Endothelial cell of umbilical vein (primary cell): ENCODE results near the gene CHRNA3. TPM values are rescaled to one million over a fixed set of nuclear protein-coding genes. Genes with fewer than 3 reads are reported as not detected.

Experiments used
- BruUV-seq: library from RNA; stranded (reverse); fragments of 400-500 nt; replicated peaks from 2 replicates; lab custom pipeline; 2021; lab: Mats Ljungman, UMichigan
- CTCF ChIA-PET: fragments of 300-600, 350-600 bp; sonication (Branson Sonifier 250); formaldehyde crosslinking; loops from one replicate; lab custom pipeline; 2021; ENCODE audit warnings: antibody characterized with exemption, inconsistent platforms; lab: Charles Lee
- POLR2A ChIA-PET: fragments of 300-600, 350-600 bp; sonication (Branson Sonifier 250); formaldehyde crosslinking; loops from one replicate; lab custom pipeline; 2021; ENCODE audit warnings: antibody characterized with exemption, inconsistent platforms; lab: Charles Lee
- DNase-seq: peaks from one replicate; pipeline ENCODE4 v3.0.0-alpha.2; 2011; ENCODE audit warnings: low read depth, low spot score
- FAIRE-seq: peaks from 2 replicates; lab custom pipeline; 2011; peaks lifted over from hg19 to GRCh38; lab: Jason Lieb, UNC
- H2AFZ ChIP-seq: 2 replicates; pipeline ENCODE4 v1.6.0; 2012; ENCODE audit warnings: low read depth, low read length, control low read depth, inconsistent platforms
- H3K27ac ChIP-seq: 2 replicates; pipeline ENCODE4 v1.5.1; 2011; ENCODE audit warnings: low read depth, mild to moderate bottlenecking, control low read depth, low read length, moderate library complexity; ENCODE audit not compliant: insufficient read depth
- H3K27me3 ChIP-seq, 2 experiments: 2 replicates each; pipeline versions ENCODE4 v1.6.0 to v1.6.1; 2011; ENCODE audit warnings: low read length in 2 of 2, mixed read lengths in 1 of 2; ENCODE audit not compliant: control insufficient read depth in 2 of 2, insufficient read depth in 2 of 2
- H3K36me3 ChIP-seq, 2 experiments: 2 replicates in 1 of 2; 3 replicates in 1 of 2; pipeline ENCODE4 v1.5.1; 2011; ENCODE audit warnings: low read length in 2 of 2, mild to moderate bottlenecking in 1 of 2, moderate library complexity in 1 of 2; ENCODE audit not compliant: control insufficient read depth in 2 of 2, insufficient read depth in 2 of 2; ENCODE audit errors: extremely low read depth in 1 of 2
- H3K4me1 ChIP-seq: 3 replicates; pipeline ENCODE4 v1.5.1; 2011; ENCODE audit warnings: mild to moderate bottlenecking, low read length; ENCODE audit not compliant: control insufficient read depth, insufficient read depth; ENCODE audit errors: extremely low read depth
- H3K4me2 ChIP-seq: 2 replicates; pipeline ENCODE4 v1.6.1; 2011; ENCODE audit warnings: low read length, control low read depth, mixed read lengths; ENCODE audit not compliant: insufficient read depth
- H3K4me3 ChIP-seq, 3 experiments: fragments of 200-600 bp in 1 of 3; sonication (generic), shearing (Covaris generic) in 1 of 3; replicated peaks in 1 of 3; 2 replicates each; pipeline ENCODE4 v1.5.1; 2011 to 2016; ENCODE audit warnings: control low read depth in 3 of 3, low read length in 3 of 3, mild to moderate bottlenecking in 2 of 3, inconsistent platforms in 1 of 3, low read depth in 1 of 3, moderate library complexity in 1 of 3; ENCODE audit not compliant: insufficient read depth in 1 of 3
- H3K79me2 ChIP-seq: 2 replicates; pipeline ENCODE4 v1.6.0; 2012; ENCODE audit warnings: low read length, inconsistent platforms; ENCODE audit not compliant: control insufficient read depth, insufficient read depth
- H3K9ac ChIP-seq: replicated peaks from 2 replicates; pipeline ENCODE3; 2011; ENCODE audit warnings: low read length, control low read depth; ENCODE audit not compliant: insufficient read depth; ENCODE audit errors: extremely low read depth
- H3K9me1 ChIP-seq: replicated peaks from 3 replicates; pipeline ENCODE4 v1.6.0; 2011; ENCODE audit warnings: mild to moderate bottlenecking, low read length; ENCODE audit not compliant: control insufficient read depth, insufficient read depth; ENCODE audit errors: extremely low read depth
- H3K9me3 ChIP-seq: replicated peaks from 2 replicates; pipeline ENCODE4 v1.5.1; 2012; ENCODE audit warnings: low read length, inconsistent platforms; ENCODE audit not compliant: control insufficient read depth, insufficient read depth
- H4K20me1 ChIP-seq: replicated peaks from 2 replicates; pipeline ENCODE3; 2011; ENCODE audit warnings: mild to moderate bottlenecking, low read length; ENCODE audit not compliant: control insufficient read depth, insufficient read depth; ENCODE audit errors: extremely low read depth
- EZH2 ChIP-seq: IDR thresholded peaks from 2 replicates; pipeline ENCODE4 v1.6.1; 2012; ENCODE audit warnings: borderline replicate concordance, low read depth, mild to moderate bottlenecking, moderate library complexity, low read length, inconsistent platforms; ENCODE audit not compliant: severe bottlenecking
- FOS ChIP-seq: IDR thresholded peaks from 2 replicates; pipeline ENCODE4 v1.6.1; 2011; ENCODE audit warnings: mild to moderate bottlenecking, low read length, moderate library complexity, borderline replicate concordance; ENCODE audit not compliant: insufficient read depth
- GATA2 ChIP-seq: IDR thresholded peaks from 2 replicates; pipeline ENCODE4 v1.7.0; 2011; ENCODE audit warnings: low read depth, mild to moderate bottlenecking, moderate library complexity, mixed read lengths, low read length; ENCODE audit not compliant: insufficient read length, insufficient read depth
- JUN ChIP-seq: IDR thresholded peaks from 2 replicates; pipeline ENCODE4 v1.6.1; 2011; ENCODE audit warnings: borderline replicate concordance, low read depth; ENCODE audit not compliant: insufficient read length, insufficient read depth
- MYC ChIP-seq: IDR thresholded peaks from one replicate; pipeline ENCODE4 v1.6.1; 2011; ENCODE audit warnings: mild to moderate bottlenecking, low read depth, low read length
- POLR2A ChIP-seq: IDR thresholded peaks from 2 replicates; pipeline ENCODE4 v1.6.1; 2012; ENCODE audit warnings: low read depth, mild to moderate bottlenecking, control low read depth, low read length
- POLR2AphosphoS5 ChIP-seq: IDR thresholded peaks from 2 replicates; pipeline ENCODE4 v1.6.1; 2012; ENCODE audit warnings: low read depth, mild to moderate bottlenecking, control low read depth, low read length, moderate library complexity; ENCODE audit not compliant: insufficient read depth
- dilution Hi-C: fragments of 300-500 bp; cut with MboI; formaldehyde crosslinking; loops from one replicate; pipeline ENCODE4 v1.15.0; 2019; ENCODE audit warnings: low sequenced_read_pairs; ENCODE audit not compliant: extremely low pct_ligation_motif_present
- intact Hi-C: fragments of 100-400 bp; cut with micrococcal nuclease; formaldehyde crosslinking; loops from one replicate; pipeline ENCODE4 v1.10.0; 2022
- polyA plus RNA-seq, 4 experiments: library from polyadenylated mRNA; depleted of rRNA in 3 of 4; stranded (reverse) in 3 of 4; unstranded in 1 of 4; fragments of >200 nt; gene quantifications; 2 replicates each; pipeline versions ENCODE4 v1.2.1 to v1.2.3, GENCODE V29; 2011 to 2012; ENCODE audit warnings: missing spikeins in 1 of 4
- total RNA-seq: library from RNA; stranded (reverse); gene quantifications from 2 replicates; pipeline ENCODE4 v1.2.3, GENCODE V29; 2021
- TF ChIP-seq, protein P1 (sequence below): IDR thresholded peaks from 2 replicates; pipeline ENCODE4 v1.6.1; 2011; ENCODE audit not compliant: insufficient read depth, insufficient read length
- TF ChIP-seq, protein P2 (sequence below), 2 donors: IDR thresholded peaks; 1 replicate in 1 of 2; 2 replicates in 1 of 2; pipeline ENCODE4 v1.5.1; 2011; ENCODE audit warnings: low read length in 2 of 2, mild to moderate bottlenecking in 2 of 2, moderate library complexity in 2 of 2, control low read depth in 1 of 2, inconsistent platforms in 1 of 2, low read depth in 1 of 2; ENCODE audit not compliant: insufficient read depth in 1 of 2; ENCODE audit errors: extremely low read depth in 1 of 2

Gene CHRNA3
- total and polyA plus RNA-seq, 2 donors (not counting 3 experiments of a cell fraction or from before 2014, with no cell fraction given) = not detected

DNA sequence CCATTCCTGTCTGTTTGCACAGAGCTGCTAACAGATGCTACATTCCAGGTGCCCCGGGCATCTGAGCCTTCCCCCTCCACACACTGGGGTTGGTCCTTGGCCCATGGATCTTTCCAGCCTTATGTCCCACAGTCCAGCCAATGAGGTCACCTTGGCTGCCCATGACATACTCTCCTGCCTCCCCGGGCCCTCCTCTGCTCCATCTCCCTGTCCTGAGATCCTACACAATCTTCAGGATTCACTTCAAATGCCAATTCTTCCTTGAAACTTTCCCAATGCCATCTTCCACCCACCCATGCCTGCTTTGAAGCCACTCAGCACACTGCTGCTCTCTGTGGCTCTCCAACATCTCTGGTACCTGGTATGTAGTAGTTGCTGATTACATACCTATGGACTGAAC is 4.3 kb downstream of the CHRNA3 start:
- Histone ChIP-seq H3K27ac (no peak overlapping the region), H3K9me1 (no peaks in the 10 kb centered on the region), H3K4me2 (no peak overlapping the region), H3K79me2 (no peaks in the 10 kb centered on the region), H3K36me3 (no peaks in the 10 kb centered on the region), H4K20me1 (no peaks in the 10 kb centered on the region), H3K9me3 (no peaks in the 10 kb centered on the region), H3K27me3 (peaks cover 20 to 30% of the 10 kb centered on the region in 2 experiments), H2AFZ (no peak overlapping the region), H3K4me3 (no peak overlapping the region), H3K9ac (no peak overlapping the region), H3K4me1 (no peaks in the 10 kb centered on the region)
- FAIRE-seq (no peak), DNase-seq (no peak)
- BruUV-seq = no TSS peak
- intact Hi-C loops = loop anchor here (5.0 kb wide), 1 partner anchor 309 kb away; no protein-coding TSS in a partner anchor
- CTCF ChIA-PET = interaction anchor here (0.7 to 1.3 kb wide), 3 partner anchors 8 to 94 kb away, joined by 3 to 4 read pairs (median 3); no protein-coding TSS in a partner anchor
- no peak for TF ChIP-seq MYC
- TF ChIP-seq JUN = no peak
- TF ChIP-seq, protein P1, sequence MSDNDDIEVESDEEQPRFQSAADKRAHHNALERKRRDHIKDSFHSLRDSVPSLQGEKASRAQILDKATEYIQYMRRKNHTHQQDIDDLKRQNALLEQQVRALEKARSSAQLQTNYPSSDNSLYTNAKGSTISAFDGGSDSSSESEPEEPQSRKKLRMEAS = no peak
- no peak for TF ChIP-seq POLR2A
- no peak for TF ChIP-seq EZH2
- no peak for TF ChIP-seq GATA2
- TF ChIP-seq, protein P2, sequence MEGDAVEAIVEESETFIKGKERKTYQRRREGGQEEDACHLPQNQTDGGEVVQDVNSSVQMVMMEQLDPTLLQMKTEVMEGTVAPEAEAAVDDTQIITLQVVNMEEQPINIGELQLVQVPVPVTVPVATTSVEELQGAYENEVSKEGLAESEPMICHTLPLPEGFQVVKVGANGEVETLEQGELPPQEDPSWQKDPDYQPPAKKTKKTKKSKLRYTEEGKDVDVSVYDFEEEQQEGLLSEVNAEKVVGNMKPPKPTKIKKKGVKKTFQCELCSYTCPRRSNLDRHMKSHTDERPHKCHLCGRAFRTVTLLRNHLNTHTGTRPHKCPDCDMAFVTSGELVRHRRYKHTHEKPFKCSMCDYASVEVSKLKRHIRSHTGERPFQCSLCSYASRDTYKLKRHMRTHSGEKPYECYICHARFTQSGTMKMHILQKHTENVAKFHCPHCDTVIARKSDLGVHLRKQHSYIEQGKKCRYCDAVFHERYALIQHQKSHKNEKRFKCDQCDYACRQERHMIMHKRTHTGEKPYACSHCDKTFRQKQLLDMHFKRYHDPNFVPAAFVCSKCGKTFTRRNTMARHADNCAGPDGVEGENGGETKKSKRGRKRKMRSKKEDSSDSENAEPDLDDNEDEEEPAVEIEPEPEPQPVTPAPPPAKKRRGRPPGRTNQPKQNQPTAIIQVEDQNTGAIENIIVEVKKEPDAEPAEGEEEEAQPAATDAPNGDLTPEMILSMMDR (IDR thresholded peaks at IDR 0.05; ENCODE audit: extremely low read depth in 1 of 2, insufficient read depth in 1 of 2, low read depth in 1 of 2, low read length in 2 of 2) = no peak
- TF ChIP-seq FOS = no peak
- no peak for TF ChIP-seq POLR2AphosphoS5
- POLR2A ChIA-PET = no interaction called here
- dilution Hi-C loops = no loop called here
